Measurements from ENCODE around the gene CFAP100. TPM values are rescaled to one million over a fixed set of nuclear protein-coding genes. Genes with fewer than 3 reads are reported as not detected.
A peak's percentile ranks its signal among the peaks of the same experiment; 100 is the strongest.

The CFAP100 gene
- total RNA-seq, 1 donor from 2014 or later: not detected

GRCh38 chr3:126476166-126477060 lies 81.7 kb downstream of the CFAP100 start:
- Histone ChIP-seq H3K79me2 (ENCODE audit: insufficient read depth, low read length) (peaks cover 36% of the 10 kb centered on the region), H3K4me1 (ENCODE audit: insufficient read depth, low read length) (peaks cover 35% of the 10 kb centered on the region), H3K36me3 (ENCODE audit: insufficient read depth, low read length) (peaks cover 4% of the 10 kb centered on the region), H3K27ac (ENCODE audit: low read depth, low read length) (peak overlapping the region; percentile 63), H3K4me2 (ENCODE audit: low read length) (peak overlapping the region; percentile 98), H3K27me3 (ENCODE audit: insufficient read depth, low read length) (no peaks in the 10 kb centered on the region), H4K20me1 (ENCODE audit: insufficient read depth, low read length) (peaks cover 35% of the 10 kb centered on the region), H3K4me3 (ENCODE audit: insufficient read depth, low read depth, low read length) (peak overlapping the region; percentile 84), H3K9ac (ENCODE audit: low read length) (peak overlapping the region; percentile 87), H3K9me3 (ENCODE audit: insufficient read depth, low read depth, low read length) (no peaks in the 10 kb centered on the region), H2AFZ (ENCODE audit: low read depth, low read length) (peak overlapping the region; percentile 99)
- Mint-ChIP-seq H3K36me3 (ENCODE audit: low read depth, unreplicated experiment) (no peaks in the 10 kb centered on the region), H3K4me1 (ENCODE audit: low read depth, unreplicated experiment) (peaks cover 26% of the 10 kb centered on the region), H3K4me3 (ENCODE audit: unreplicated experiment) (peak overlapping the region; percentile 77), H3K9me3 (ENCODE audit: unreplicated experiment) (peaks cover 2% of the 10 kb centered on the region), H3K27me3 (ENCODE audit: low read depth, unreplicated experiment) (peaks cover 15% of the 10 kb centered on the region), H3K27ac (ENCODE audit: unreplicated experiment) (no peak overlapping the region)
- TF ChIP-seq CTCF (IDR thresholded peaks at IDR 0.05; ENCODE audit: insufficient read depth, low read depth, low read length): no peak
- TF ChIP-seq EZH2 (IDR thresholded peaks at IDR 0.05; ENCODE audit: insufficient read depth, low read length): no peak
- FAIRE-seq (no peak), DNase-seq (ENCODE audit: low read depth) (peak; percentile 16)

- no peaks in the 10 kb centered on the region for H3K36me3 ChIP-seq (ENCODE audit: insufficient read depth, low read length)
- H3K4me2 ChIP-seq (ENCODE audit: low read length): no peak overlapping the region
- H3K9me3 ChIP-seq (ENCODE audit: insufficient read depth, low read depth, low read length): no peaks in the 10 kb centered on the region
- Mint-ChIP-seq H3K4me1 (ENCODE audit: low read depth, unreplicated experiment) (peaks cover 26% of the 10 kb centered on the region), H3K4me3 (ENCODE audit: unreplicated experiment) (peak overlapping the region; percentile 76), H3K9me3 (ENCODE audit: unreplicated experiment) (peaks cover 2% of the 10 kb centered on the region), H3K27me3 (ENCODE audit: low read depth, unreplicated experiment) (peaks cover 20% of the 10 kb centered on the region), H3K36me3 (ENCODE audit: low read depth, unreplicated experiment) (no peaks in the 10 kb centered on the region), H3K27ac (ENCODE audit: unreplicated experiment) (peak overlapping the region; percentile 59)
- DNase-seq (ENCODE audit: low read depth) (no peak), FAIRE-seq (no peak)
- H3K27me3 ChIP-seq (ENCODE audit: insufficient read depth, low read length): no peaks in the 10 kb centered on the region
- TF ChIP-seq EZH2 (IDR thresholded peaks at IDR 0.05; ENCODE audit: insufficient read depth, low read length) (no peak), CTCF (IDR thresholded peaks at IDR 0.05; ENCODE audit: insufficient read depth, low read depth, low read length) (no peak)
- no peak overlapping the region for H3K4me3 ChIP-seq (ENCODE audit: insufficient read depth, low read depth, low read length)
- peaks cover 30% of the 10 kb centered on the region for H4K20me1 ChIP-seq (ENCODE audit: insufficient read depth, low read length)
- no peak overlapping the region for H2AFZ ChIP-seq (ENCODE audit: low read depth, low read length)
- no peak overlapping the region for H3K9ac ChIP-seq (ENCODE audit: low read length)
- H3K4me1 ChIP-seq (ENCODE audit: insufficient read depth, low read length): peaks cover 32% of the 10 kb centered on the region
- H3K27ac ChIP-seq (ENCODE audit: low read depth, low read length): no peak overlapping the region
- peaks cover 30% of the 10 kb centered on the region for H3K79me2 ChIP-seq (ENCODE audit: insufficient read depth, low read length)
Measured at GRCh38 chr3:126477061-126477380, 82.3 kb downstream of the CFAP100 start.
